Measurements from ENCODE around the gene PRR15. TPM values are rescaled to one million over a fixed set of nuclear protein-coding genes. Genes with fewer than 3 reads are reported as not detected.

PRR15 gene
- total and polyA plus RNA-seq, 9 donors: 2.0 to 19.8 (median 8.0) TPM

DNA sequence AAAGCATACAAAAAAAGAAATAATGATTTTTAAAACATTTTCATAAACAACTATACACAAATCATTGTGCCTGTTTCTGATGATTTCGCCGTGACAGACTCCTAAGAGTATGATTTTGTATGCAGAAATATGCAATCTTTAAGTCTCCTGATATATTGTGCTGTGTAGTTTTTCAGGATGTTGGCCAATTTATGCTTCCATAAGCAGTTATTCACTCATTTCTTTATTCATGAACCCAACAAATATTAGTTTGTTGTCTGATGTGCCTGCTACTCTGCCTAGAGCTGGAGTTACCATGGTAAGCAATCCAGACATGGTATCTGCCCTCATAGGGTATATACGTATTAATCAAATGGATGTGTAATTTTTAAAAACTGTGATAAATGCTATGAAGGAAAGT is 40.4 kb downstream of the PRR15 start:
- Histone ChIP-seq H3K9me3 (no peaks in the 10 kb centered on the region), H3K4me1 (ENCODE audit: insufficient read depth) (peaks cover 6% of the 10 kb centered on the region), H3K4me3 (no peak overlapping the region), H3K27me3 (no peaks in the 10 kb centered on the region), H3K27ac (no peak overlapping the region), H3K36me3 (no peaks in the 10 kb centered on the region)
- WGBS, 3 donors: 96 to 98% (median 97%) methylated on average over 3 of the region's 3 CpGs
- DNase-seq: no peak
- intact Hi-C loops (cut with DNase I): no loop called here
- no peak for TF ChIP-seq POLR2A (IDR thresholded peaks at IDR 0.05)
- no peak for TF ChIP-seq EP300 (IDR thresholded peaks at IDR 0.05)
- TF ChIP-seq, protein P1, sequence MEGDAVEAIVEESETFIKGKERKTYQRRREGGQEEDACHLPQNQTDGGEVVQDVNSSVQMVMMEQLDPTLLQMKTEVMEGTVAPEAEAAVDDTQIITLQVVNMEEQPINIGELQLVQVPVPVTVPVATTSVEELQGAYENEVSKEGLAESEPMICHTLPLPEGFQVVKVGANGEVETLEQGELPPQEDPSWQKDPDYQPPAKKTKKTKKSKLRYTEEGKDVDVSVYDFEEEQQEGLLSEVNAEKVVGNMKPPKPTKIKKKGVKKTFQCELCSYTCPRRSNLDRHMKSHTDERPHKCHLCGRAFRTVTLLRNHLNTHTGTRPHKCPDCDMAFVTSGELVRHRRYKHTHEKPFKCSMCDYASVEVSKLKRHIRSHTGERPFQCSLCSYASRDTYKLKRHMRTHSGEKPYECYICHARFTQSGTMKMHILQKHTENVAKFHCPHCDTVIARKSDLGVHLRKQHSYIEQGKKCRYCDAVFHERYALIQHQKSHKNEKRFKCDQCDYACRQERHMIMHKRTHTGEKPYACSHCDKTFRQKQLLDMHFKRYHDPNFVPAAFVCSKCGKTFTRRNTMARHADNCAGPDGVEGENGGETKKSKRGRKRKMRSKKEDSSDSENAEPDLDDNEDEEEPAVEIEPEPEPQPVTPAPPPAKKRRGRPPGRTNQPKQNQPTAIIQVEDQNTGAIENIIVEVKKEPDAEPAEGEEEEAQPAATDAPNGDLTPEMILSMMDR (IDR thresholded peaks at IDR 0.05): no peak

DNA sequence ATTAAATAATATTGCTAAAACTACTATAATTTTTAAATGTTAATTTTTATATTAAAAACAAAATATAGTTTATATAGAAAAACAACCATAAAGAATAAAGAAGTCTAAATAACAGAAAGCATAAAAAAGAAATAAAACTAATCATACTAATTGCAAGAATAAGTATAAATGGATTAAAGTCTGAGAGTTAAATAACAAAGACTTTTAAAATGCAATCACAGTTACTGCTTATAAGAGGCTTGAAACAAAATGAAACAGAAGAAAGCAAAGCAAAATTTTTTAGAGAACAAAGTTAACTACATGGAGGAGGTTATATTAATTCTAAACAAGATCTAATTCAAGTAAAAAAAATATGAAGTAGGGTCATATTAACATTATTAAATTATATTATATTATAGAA is 41.1 kb downstream of the PRR15 start:
- Histone ChIP-seq H3K9me3 (no peaks in the 10 kb centered on the region), H3K36me3 (no peaks in the 10 kb centered on the region), H3K27ac (no peak overlapping the region), H3K27me3 (no peaks in the 10 kb centered on the region), H3K4me3 (no peak overlapping the region), H3K4me1 (ENCODE audit: insufficient read depth) (peaks cover 6% of the 10 kb centered on the region)
- intact Hi-C loops (cut with DNase I): no loop called here
- no peak for DNase-seq
- TF ChIP-seq POLR2A (IDR thresholded peaks at IDR 0.05) (no peak), EP300 (IDR thresholded peaks at IDR 0.05) (no peak)
- TF ChIP-seq, protein P1 (IDR thresholded peaks at IDR 0.05): no peak

DNA sequence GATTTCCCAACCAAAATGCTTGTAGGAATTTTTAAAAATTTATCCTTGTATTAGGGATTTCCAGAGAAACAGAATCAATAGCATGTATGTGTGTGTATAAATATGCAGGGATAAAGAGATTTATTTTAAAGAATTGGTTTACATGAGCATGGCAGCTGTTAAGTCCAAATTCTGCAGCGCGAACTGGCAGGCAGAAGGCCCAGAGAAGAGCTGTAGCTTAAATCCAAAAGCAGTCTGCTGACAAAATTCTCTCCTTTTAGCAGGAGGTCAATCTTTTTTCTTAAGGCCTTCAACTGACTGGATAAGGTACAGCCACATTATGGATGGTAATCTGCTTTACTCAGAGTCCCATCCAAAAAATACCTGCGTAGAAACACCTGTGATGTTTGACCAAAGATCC is 42.0 kb downstream of the PRR15 start:
- Histone ChIP-seq H3K27me3 (no peaks in the 10 kb centered on the region), H3K4me3 (no peak overlapping the region), H3K9me3 (no peaks in the 10 kb centered on the region), H3K36me3 (no peaks in the 10 kb centered on the region), H3K27ac (no peak overlapping the region), H3K4me1 (ENCODE audit: insufficient read depth) (peaks cover 6% of the 10 kb centered on the region)
- intact Hi-C loops (cut with DNase I): no loop called here
- DNase-seq: no peak
- WGBS, 3 donors: 66 to 85% (median 72%) methylated on average over 3 of the region's 3 CpGs
- TF ChIP-seq POLR2A (IDR thresholded peaks at IDR 0.05): no peak
- no peak for TF ChIP-seq EP300 (IDR thresholded peaks at IDR 0.05)
- TF ChIP-seq, protein P1 (IDR thresholded peaks at IDR 0.05): no peak

DNA sequence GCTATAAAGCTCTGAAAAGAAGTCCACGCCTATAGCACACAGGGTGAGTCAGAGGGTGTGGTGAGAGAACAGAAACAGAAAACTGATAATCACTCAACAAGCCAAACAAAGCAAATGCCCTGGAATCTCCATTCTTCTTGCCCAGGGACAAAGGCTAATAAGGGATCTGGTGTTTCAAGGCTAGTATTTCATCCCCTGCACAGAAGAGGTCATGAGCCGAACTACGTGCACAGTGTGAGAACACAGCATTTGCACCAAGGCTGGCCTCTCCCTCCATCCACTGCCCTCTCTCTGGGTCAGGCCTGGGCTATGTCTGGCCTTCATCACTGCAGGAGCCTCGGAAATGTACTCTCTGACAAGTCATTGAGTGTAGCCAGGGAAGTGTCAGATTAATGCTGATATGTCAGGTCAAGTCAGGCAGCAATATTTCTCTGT is 42.7 kb downstream of the PRR15 start:
- no peak overlapping the region for H3K27ac ChIP-seq
- H3K36me3 ChIP-seq: no peaks in the 10 kb centered on the region
- no peaks in the 10 kb centered on the region for H3K27me3 ChIP-seq
- TF ChIP-seq, protein P1 (IDR thresholded peaks at IDR 0.05): no peak
- no peak overlapping the region for H3K4me3 ChIP-seq
- H3K9me3 ChIP-seq: no peaks in the 10 kb centered on the region
- 28 to 30% (median 28%) methylated on average over 4 of the region's 4 CpGs for WGBS, 3 donors
- DNase-seq: peak in 2 of 5 donors; percentile 22 to 58
- intact Hi-C loops (cut with DNase I): no loop called here
- H3K4me1 ChIP-seq (ENCODE audit: insufficient read depth): peaks cover 6% of the 10 kb centered on the region

DNA sequence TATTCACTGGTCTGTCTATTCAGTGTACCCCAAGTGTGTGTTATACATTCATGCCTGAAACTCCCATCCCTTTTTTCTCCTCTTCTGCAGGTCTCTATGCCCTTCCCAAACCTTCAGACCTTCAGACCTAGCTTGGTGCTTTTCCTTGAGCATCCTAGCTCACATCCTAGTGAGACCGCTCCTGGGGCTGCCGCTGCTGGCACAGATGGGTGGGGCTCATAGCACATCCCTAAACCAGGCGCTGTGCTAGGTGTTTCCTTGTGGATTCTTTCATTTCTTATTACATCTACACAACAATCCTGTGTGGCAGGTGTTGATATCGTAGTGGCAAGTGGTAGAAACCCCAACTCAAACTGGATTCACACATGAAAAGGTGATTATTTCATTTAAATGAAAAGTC is 43.2 kb downstream of the PRR15 start:
- Histone ChIP-seq H3K4me1 (ENCODE audit: insufficient read depth) (peaks cover 6% of the 10 kb centered on the region), H3K9me3 (no peaks in the 10 kb centered on the region), H3K4me3 (no peak overlapping the region), H3K27ac (no peak overlapping the region), H3K27me3 (no peaks in the 10 kb centered on the region), H3K36me3 (no peaks in the 10 kb centered on the region)
- TF ChIP-seq POLR2A (IDR thresholded peaks at IDR 0.05) (no peak), EP300 (IDR thresholded peaks at IDR 0.05) (no peak)
- TF ChIP-seq, protein P1 (IDR thresholded peaks at IDR 0.05): no peak
- DNase-seq: no peak
- intact Hi-C loops (cut with DNase I): no loop called here
- WGBS, 3 donors: 95 to 99% (median 98%) methylated on average over 4 of the region's 4 CpGs
